Tibial nerve (tissue), 4 donors: ENCODE results near the gene PCNX2.

Experiments used
- CTCF ChIP-seq, 5 experiments: fragments of 200-600 bp in 3 of 5; fragments of 450-650 bp in 2 of 5; sonication (generic) in 3 of 5; IDR thresholded peaks; one replicate each; pipeline ENCODE4 v1.5.1; 2016 to 2019; ENCODE audit warnings: antibody characterized with exemption in 5 of 5, mild to moderate bottlenecking in 3 of 5, moderate library complexity in 2 of 5
- EP300 ChIP-seq, 2 donors: sonication (generic); formaldehyde crosslinking; IDR thresholded peaks; one replicate each; pipeline ENCODE4 v1.6.1; 2017; ENCODE audit warnings: antibody characterized with exemption in 2 of 2, mild to moderate bottlenecking in 1 of 2

- TF ChIP-seq CTCF (IDR thresholded peaks at IDR 0.05): no peak
- TF ChIP-seq EP300 (IDR thresholded peaks at IDR 0.05): no peak
These were observed at the start of gene PCNX2 for GRCh38 chr1:233295237-233295974.
